IPS-15b (cell line): ENCODE measurements around the gene B3GALNT1.

Experiments
- H3K27me3 ChIP-seq: one replicate; pipeline ENCODE4 v1.6.1; 2013; ENCODE audit warnings: low read length; ENCODE audit not compliant: control insufficient read depth, insufficient read depth
- H3K36me3 ChIP-seq: one replicate; pipeline ENCODE4 v1.6.1; 2013; ENCODE audit warnings: low read length; ENCODE audit not compliant: control insufficient read depth, insufficient read depth
- H3K4me1 ChIP-seq: one replicate; pipeline ENCODE4 v1.6.1; 2013; ENCODE audit warnings: mild to moderate bottlenecking, low read length; ENCODE audit not compliant: control insufficient read depth, insufficient read depth
- H3K4me3 ChIP-seq: one replicate; pipeline ENCODE4 v1.5.1; 2013; ENCODE audit warnings: low read depth, low read length
- H3K9ac ChIP-seq: one replicate; pipeline ENCODE4 v1.6.1; 2013; ENCODE audit warnings: low read depth, mild to moderate bottlenecking, low read length
- H3K9me3 ChIP-seq: one replicate; pipeline ENCODE4 v1.6.1; 2013; ENCODE audit warnings: mild to moderate bottlenecking, low read length; ENCODE audit not compliant: control insufficient read depth, insufficient read depth

B3GALNT1 gene

DNA sequence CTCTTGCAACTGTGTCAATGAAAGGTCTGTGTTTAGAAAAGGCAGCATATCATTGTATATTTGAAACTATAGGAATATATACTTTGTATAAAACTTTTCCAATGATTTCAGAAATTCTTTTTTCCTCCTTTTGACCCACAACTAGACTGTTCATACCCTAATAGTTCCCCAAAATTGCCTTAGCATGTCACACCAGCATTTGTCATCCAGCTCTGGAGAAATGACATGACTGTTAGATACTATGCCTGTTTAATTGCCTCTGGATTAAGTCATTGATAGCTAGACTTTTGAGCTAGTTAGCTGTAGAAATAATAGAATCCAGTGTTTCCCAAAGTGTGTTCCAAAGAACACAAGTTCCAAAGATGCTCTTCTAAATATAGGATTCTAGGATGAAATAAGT, 32.4 kb downstream of the B3GALNT1 start:
- Histone ChIP-seq H3K27me3 (no peaks in the 10 kb centered on the region), H3K4me1 (peaks cover 3% of the 10 kb centered on the region), H3K36me3 (peaks cover 2% of the 10 kb centered on the region), H3K4me3 (no peak overlapping the region), H3K9ac (no peak overlapping the region), H3K9me3 (no peaks in the 10 kb centered on the region)

DNA sequence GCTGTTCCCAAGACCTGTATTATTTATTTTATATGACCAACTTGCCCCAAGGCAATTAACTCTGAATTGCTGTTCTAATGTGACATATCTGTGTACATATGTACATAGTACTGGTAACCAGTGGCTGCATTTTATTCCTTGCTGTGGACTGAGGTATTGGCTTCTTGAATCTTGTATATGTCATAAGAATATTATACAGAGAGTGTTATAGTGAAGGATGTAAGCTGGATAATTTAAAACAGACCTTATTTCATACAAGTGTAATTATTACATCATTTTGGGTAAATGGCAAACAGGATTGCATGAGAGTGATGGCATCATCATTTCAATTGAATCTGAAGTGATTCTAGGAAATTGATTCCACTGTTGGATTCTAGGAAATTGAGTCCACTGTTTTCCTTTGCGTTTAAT, 32.9 kb downstream of the B3GALNT1 start:
- Histone ChIP-seq H3K9ac (no peak overlapping the region), H3K36me3 (peaks cover 2% of the 10 kb centered on the region), H3K9me3 (no peaks in the 10 kb centered on the region), H3K27me3 (no peaks in the 10 kb centered on the region), H3K4me1 (peaks cover 3% of the 10 kb centered on the region), H3K4me3 (no peak overlapping the region)

DNA sequence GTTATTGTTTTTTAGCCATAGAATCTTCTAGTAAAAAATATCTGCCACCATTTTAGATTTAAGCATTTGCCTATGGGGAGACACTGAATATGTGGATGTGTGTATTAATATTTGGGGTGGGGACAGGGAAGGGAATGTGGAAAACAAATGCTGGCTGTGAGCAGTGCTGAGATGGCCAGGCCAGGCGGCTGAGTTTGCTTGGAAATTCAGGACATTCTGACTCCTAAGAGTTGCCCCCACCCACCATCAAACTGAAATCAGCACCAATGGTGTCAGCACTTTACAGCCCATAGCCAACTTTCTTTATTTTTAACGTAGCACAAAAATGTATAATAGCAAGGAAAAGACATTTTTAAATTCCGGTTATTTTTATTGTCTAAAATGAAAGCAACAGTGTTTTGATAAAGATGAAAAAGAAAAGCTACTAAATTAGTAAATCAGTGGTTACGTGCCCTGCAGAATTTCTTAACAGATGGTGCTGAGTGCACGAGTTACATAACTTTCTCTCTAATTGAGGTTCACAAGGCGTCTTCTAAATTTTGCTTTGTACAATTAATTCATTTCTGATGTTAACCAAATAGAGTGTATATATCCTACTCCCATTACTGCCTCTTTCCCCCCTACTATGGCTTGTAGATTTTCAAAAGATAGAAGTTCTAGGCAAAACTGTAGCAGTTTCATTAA, 34.0 kb downstream of the B3GALNT1 start:
- H3K9me3 ChIP-seq, result no peaks in the 10 kb centered on the region
- peaks cover 3% of the 10 kb centered on the region for H3K4me1 ChIP-seq
- H3K36me3 ChIP-seq, result peaks cover 2% of the 10 kb centered on the region
- no peak overlapping the region for H3K4me3 ChIP-seq
- H3K27me3 ChIP-seq, result no peaks in the 10 kb centered on the region
- H3K9ac ChIP-seq, result no peak overlapping the region

DNA sequence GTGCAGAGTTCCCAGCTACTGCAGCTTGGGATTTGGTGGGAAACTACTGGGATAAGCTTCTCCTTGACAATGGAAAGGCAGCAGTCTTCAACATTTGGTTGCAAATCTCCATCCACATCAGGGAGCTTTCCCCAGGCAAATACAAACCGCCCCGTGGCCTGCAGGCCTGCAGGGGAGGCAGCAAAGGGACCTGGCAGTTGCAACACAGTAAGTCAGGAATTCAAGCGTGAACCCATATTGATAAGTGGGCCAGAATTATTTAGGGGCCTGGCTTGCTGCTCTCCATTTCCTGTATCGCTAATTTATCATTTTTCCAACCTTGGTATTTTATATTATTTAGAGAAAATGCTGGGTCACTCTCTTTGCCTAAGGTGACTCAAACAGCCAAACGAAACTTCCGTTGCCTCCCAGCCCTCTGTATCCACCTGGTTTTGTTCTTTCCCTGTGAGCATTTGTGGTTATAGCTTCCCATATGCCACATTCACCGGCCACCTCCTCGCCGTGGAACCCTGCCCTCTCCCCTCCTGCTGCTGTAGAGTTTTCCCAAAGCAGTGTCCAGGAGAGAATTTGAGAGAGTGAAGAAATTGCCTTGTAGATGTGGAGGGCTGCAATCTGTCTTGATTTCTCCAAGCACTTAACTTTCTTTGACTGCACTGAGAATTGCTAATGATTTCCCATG, 34.8 kb downstream of the B3GALNT1 start:
- Histone ChIP-seq H3K9me3 (no peaks in the 10 kb centered on the region), H3K4me3 (no peak overlapping the region), H3K36me3 (peaks cover 2% of the 10 kb centered on the region), H3K27me3 (no peaks in the 10 kb centered on the region), H3K4me1 (peaks cover 3% of the 10 kb centered on the region), H3K9ac (no peak overlapping the region)

DNA sequence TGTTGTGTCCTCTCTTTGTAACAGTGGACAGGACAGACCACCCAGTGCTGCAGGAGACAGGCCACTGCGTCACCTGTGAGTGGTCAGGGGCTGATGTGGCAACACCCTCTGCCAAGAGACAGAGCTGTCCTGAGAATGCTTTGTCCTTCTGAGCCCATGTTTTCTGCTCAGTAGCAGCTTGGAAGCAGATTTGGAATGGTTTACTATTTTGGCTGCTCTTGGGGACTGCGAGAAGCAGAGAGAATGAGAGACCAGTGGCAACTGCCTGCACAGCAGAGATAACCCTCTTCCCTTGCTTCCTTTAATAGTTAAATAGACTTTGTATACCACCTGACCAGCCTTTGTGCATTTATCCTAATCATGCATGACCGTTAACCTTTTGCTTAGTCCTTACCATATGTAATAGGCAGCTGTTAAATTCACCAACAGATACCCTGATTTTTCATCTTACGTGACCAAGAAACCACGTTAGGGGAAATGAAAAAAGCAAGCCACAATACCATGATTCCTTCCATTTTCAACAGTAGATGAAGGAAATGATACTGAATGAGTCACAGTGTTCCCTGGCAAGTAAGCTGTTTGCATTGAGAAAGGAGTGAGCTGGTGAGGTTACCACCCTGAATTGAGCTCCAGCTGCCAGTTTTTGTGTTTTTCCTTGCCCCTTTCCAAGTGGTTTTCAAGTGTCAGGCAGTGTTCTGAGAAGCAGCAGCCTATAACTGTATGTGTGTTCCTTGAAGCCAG, 35.5 kb downstream of the B3GALNT1 start:
- Histone ChIP-seq H3K27me3 (no peaks in the 10 kb centered on the region), H3K9ac (no peak overlapping the region), H3K36me3 (peaks cover 2% of the 10 kb centered on the region), H3K4me1 (peaks cover 3% of the 10 kb centered on the region), H3K9me3 (no peaks in the 10 kb centered on the region), H3K4me3 (no peak overlapping the region)

DNA sequence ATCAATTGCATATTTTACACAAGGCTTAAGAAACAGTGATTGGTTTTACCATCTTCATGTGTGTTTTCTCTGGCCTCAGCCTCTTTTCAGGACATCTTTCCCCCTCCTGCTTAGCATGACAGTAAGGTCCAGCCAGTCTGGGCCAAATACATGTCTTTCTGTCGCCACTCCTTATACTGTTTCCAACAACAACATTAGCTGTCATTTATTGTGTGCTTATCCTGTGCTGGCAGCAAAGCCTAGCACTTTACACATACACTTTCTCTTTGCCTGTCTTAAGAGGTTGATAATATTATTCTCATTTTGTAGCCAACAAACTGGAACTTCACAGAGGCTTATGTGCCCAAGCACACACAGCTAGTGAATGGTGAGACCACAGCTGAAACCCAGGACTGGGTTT, 37.8 kb downstream of the B3GALNT1 start:
- Histone ChIP-seq H3K4me3 (no peak overlapping the region), H3K9ac (no peak overlapping the region), H3K4me1 (peaks cover 3% of the 10 kb centered on the region), H3K27me3 (no peaks in the 10 kb centered on the region), H3K9me3 (no peaks in the 10 kb centered on the region), H3K36me3 (peaks cover 2% of the 10 kb centered on the region)

DNA sequence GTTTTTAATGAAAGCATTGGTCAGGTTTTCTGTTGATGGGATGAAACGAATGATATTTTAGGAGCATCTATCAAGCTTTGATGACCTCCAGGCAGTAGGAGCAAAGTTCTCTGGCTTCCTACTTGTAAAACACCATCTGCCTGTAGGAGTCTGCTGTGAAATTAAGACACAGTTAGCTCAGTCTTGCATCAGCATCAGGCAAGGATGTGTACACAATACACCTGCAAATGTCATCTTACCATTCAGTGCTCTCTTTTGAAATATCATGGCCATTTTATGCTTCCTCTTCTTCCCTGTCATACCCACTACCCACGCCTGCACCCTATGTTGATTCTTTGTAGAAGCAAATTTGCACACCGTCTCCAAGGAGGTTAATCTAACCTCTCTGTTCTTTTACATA, 38.2 kb downstream of the B3GALNT1 start:
- H3K9me3 ChIP-seq, result no peaks in the 10 kb centered on the region
- H3K4me1 ChIP-seq, result peaks cover 3% of the 10 kb centered on the region
- H3K36me3 ChIP-seq, result peaks cover 2% of the 10 kb centered on the region
- no peaks in the 10 kb centered on the region for H3K27me3 ChIP-seq
- no peak overlapping the region for H3K4me3 ChIP-seq
- H3K9ac ChIP-seq, result no peak overlapping the region

DNA sequence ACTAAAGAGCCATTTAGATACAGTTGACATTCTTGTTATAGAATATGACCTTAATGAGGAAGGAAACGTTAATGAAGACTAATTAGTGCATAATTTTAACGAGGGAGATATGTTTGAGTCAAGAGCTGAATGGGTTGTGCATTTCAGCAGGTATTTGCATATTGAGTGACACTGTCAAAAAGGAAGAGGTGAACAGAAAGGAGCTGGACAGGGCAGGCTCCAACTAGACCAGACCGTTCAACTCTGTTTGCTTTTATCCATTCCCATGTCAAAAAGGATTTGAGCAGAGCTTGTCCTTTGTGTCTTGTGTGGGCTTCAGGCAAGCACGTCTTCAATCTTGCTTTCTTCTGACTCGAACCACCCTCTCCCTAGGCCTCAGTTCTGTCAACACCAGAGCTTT, 40.7 kb downstream of the B3GALNT1 start:
- Histone ChIP-seq H3K9ac (no peak overlapping the region), H3K9me3 (no peaks in the 10 kb centered on the region), H3K4me1 (no peaks in the 10 kb centered on the region), H3K36me3 (no peaks in the 10 kb centered on the region), H3K27me3 (no peaks in the 10 kb centered on the region), H3K4me3 (no peak overlapping the region)

DNA sequence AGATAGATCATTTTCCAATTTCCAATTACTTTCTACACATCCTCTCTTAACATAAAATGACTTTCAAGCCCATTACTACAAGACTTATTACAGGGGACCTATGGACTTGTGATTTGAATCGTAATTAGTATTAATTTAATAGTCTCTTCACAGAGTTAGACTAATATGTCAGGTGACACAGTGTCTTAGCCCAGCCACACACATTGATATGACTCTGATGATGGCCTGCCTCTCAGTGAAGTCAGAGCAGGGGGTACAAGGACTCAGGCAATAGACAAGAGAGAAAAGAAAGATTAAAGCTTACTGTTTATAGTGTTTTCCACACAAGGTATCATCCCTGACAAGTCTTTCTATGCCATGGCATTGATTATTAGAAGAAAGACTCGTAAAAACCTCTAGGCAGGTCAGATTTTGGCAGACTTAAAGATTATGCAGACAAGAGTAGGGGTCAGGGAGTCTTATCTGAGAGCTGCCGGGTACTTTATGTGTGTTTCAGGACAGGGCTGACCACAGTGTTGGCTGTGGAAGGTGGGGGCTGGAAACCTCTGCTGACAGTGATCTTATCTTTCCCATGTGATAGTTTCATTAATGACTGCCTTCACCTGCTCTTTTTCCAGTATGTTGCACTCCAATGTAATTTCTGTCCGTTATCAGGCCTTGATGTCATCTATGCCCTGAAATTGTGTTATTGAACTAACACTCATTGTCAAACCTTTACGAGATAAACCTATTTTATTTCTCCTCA, 50.1 kb downstream of the B3GALNT1 start:
- H3K27me3 ChIP-seq, result no peaks in the 10 kb centered on the region
- H3K36me3 ChIP-seq, result no peaks in the 10 kb centered on the region
- no peak overlapping the region for H3K4me3 ChIP-seq
- no peaks in the 10 kb centered on the region for H3K9me3 ChIP-seq
- no peak overlapping the region for H3K9ac ChIP-seq
- H3K4me1 ChIP-seq, result no peaks in the 10 kb centered on the region

DNA sequence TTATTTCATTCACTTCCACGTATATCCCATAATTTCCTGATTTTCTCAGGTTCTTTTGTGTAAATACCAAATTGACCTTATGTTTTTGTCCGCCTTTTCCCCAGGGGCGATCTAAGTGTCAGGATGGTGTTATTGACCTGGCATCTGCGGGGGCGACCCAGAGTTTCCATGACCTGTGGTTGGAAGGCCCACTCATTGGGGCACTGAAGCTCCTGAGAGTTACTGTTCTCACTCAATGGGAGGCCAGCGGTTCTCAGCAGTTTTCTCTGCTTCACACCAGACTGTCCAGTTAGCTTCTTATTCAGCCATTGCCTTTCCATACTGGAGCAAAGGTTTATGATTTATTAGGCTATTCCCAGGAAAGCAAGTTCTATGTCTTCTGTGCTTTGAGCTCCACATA, 53.3 kb downstream of the B3GALNT1 start:
- Histone ChIP-seq H3K27me3 (no peaks in the 10 kb centered on the region), H3K9ac (no peak overlapping the region), H3K9me3 (no peaks in the 10 kb centered on the region), H3K36me3 (no peaks in the 10 kb centered on the region), H3K4me3 (no peak overlapping the region), H3K4me1 (no peaks in the 10 kb centered on the region)

DNA sequence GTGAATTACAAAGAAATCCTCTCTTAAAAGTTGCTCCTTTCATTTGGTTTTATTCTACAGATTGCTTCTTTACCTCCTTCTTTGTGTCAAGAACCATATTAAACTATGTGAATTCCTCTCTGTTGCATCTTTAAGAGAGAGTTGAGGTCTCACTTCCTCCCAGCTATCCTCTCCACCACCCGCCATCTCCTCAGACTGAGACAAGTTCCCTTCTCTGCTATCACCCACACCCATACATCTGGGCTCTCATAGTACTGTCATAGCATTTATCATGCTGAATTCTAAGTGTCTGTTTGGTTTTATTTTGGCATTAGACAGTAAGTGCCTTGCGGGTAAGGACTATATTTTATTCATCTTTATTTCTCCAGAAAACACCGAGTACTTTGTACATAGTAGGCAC, 54.2 kb downstream of the B3GALNT1 start:
- no peak overlapping the region for H3K4me3 ChIP-seq
- H3K9ac ChIP-seq, result no peak overlapping the region
- H3K36me3 ChIP-seq, result no peaks in the 10 kb centered on the region
- H3K27me3 ChIP-seq, result no peaks in the 10 kb centered on the region
- H3K4me1 ChIP-seq, result no peaks in the 10 kb centered on the region
- H3K9me3 ChIP-seq, result no peaks in the 10 kb centered on the region
